Glutamatergic neuron (in vitro differentiated cells): Measurements from ENCODE around the gene SIK3. TPM values are rescaled to one million over a fixed set of nuclear protein-coding genes. Genes with fewer than 3 reads are reported as not detected.
A peak's percentile ranks its signal among the peaks of the same experiment; 100 is the strongest.

Experiments
- DNase-seq: peaks from one replicate; pipeline ENCODE4 v3.0.0; 2022
- H3K27ac Mint-ChIP-seq: one replicate; pipeline ENCODE4 v1.8.0; 2020; ENCODE audit warnings: mild to moderate bottlenecking, mixed read lengths, inconsistent platforms; ENCODE audit not compliant: unreplicated experiment
- H3K27me3 Mint-ChIP-seq: one replicate; pipeline ENCODE4 v1.8.0; 2020; ENCODE audit warnings: mild to moderate bottlenecking, moderate library complexity, mixed read lengths, inconsistent platforms; ENCODE audit not compliant: unreplicated experiment
- H3K36me3 Mint-ChIP-seq: one replicate; pipeline ENCODE4 v1.8.0; 2020; ENCODE audit warnings: mild to moderate bottlenecking, mixed read lengths, inconsistent platforms; ENCODE audit not compliant: unreplicated experiment
- H3K4me1 Mint-ChIP-seq: one replicate; pipeline ENCODE4 v1.8.0; 2020; ENCODE audit warnings: mild to moderate bottlenecking, low read depth, mixed read lengths, inconsistent platforms; ENCODE audit not compliant: unreplicated experiment
- H3K4me3 Mint-ChIP-seq: one replicate; pipeline ENCODE4 v1.8.0; 2020; ENCODE audit warnings: mild to moderate bottlenecking, mixed read lengths, inconsistent platforms; ENCODE audit not compliant: unreplicated experiment
- H3K9me3 Mint-ChIP-seq: one replicate; pipeline ENCODE4 v1.8.0; 2020; ENCODE audit warnings: mild to moderate bottlenecking, moderate library complexity, mixed read lengths, inconsistent platforms; ENCODE audit not compliant: unreplicated experiment
- total RNA-seq: library from RNA; stranded (reverse); fragmentation: NEBNext Ultra II Directional; extraction: Animal tissue kit (Norgen Biotek cat#: 25700); gene quantifications from one replicate; pipeline ENCODE4 v1.2.1, GENCODE V29; 2021; ENCODE audit not compliant: unreplicated experiment
- TF ChIP-seq, protein P1 (sequence below): fragments of 200-600 bp; sonication (generic); IDR thresholded peaks from one replicate; pipeline ENCODE4 v1.5.0; 2021; ENCODE audit not compliant: partially characterized antibody, unreplicated experiment

SIK3 gene
- total RNA-seq, 1 donor from 2014 or later: 22.2 TPM

DNA sequence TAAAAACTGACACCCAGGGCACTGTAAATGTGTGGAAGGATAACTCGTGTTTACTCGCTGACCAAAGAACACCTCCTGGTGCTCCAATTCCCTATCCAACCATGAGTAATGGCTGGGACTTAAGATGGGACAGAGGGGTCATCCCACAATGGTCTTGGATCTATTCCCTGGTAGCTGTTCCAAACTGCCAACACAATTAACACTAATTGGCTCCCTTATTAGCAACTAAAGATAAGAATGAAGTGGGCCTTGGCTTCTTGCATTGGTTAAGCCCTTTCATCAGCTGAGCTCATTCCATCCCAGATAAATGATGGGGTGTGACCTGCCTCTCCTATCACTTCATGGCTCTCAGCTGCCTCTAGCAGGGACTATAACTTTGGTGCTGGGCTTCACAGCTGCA lies 1.5 kb upstream of the SIK3 start:
- Mint-ChIP-seq H3K9me3 (peaks cover 3% of the 10 kb centered on the region), H3K27ac (no peak overlapping the region), H3K27me3 (peaks cover 7% of the 10 kb centered on the region), H3K36me3 (no peaks in the 10 kb centered on the region), H3K4me1 (peaks cover 26% of the 10 kb centered on the region), H3K4me3 (peak overlapping the region; percentile 90)
- no peak for DNase-seq
- TF ChIP-seq, protein P1, sequence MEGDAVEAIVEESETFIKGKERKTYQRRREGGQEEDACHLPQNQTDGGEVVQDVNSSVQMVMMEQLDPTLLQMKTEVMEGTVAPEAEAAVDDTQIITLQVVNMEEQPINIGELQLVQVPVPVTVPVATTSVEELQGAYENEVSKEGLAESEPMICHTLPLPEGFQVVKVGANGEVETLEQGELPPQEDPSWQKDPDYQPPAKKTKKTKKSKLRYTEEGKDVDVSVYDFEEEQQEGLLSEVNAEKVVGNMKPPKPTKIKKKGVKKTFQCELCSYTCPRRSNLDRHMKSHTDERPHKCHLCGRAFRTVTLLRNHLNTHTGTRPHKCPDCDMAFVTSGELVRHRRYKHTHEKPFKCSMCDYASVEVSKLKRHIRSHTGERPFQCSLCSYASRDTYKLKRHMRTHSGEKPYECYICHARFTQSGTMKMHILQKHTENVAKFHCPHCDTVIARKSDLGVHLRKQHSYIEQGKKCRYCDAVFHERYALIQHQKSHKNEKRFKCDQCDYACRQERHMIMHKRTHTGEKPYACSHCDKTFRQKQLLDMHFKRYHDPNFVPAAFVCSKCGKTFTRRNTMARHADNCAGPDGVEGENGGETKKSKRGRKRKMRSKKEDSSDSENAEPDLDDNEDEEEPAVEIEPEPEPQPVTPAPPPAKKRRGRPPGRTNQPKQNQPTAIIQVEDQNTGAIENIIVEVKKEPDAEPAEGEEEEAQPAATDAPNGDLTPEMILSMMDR: no peak

DNA sequence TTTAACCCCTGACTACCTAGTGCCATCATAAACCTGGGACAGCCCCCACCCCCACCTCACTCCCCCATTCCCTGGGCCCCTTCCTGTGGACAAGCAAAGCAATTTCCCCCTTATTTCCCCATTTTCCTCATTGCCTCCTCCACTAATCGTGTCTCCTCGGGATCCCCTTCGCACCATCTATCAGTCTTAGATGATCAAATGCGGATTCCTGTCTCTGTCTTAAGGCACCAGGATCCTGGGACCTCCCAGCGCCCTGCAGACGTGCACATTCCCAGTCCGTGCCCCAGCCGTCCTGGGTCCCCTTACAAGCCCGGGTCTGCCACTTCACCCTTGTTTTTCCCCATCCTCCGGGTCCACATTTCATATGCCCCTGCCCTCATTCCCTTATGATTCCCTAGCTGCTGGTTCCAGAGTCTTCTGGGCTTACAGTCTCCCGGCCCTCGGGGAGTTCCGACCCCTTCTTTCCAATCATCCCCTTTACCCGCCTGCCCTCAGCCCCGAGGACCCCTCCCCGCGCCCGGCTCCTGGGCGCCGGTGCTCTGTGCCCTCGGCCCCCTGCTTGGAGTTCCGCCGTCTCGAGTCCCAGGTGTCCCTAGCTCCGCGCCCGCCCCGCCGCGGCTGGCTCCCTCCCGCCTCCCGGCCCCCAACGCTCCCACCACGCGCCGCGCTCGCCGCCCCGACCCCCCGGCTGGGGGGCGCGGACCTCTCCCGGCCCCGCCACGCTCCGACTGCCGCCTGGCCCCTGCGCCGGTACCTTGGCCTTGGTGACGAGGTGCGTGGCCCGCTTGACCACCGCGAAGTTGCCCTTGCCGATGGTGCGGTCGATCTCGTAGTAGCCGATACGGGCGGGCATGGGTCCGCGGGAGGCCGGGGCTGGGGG lies 599 bp downstream of the SIK3 start:
- Mint-ChIP-seq H3K27me3 (peaks cover 7% of the 10 kb centered on the region), H3K4me1 (peaks cover 27% of the 10 kb centered on the region), H3K9me3 (peaks cover 3% of the 10 kb centered on the region), H3K36me3 (no peaks in the 10 kb centered on the region), H3K27ac (peak overlapping the region; percentile 40), H3K4me3 (peak overlapping the region; percentile 88)
- TF ChIP-seq, protein P1: no peak
- DNase-seq: no peak

DNA sequence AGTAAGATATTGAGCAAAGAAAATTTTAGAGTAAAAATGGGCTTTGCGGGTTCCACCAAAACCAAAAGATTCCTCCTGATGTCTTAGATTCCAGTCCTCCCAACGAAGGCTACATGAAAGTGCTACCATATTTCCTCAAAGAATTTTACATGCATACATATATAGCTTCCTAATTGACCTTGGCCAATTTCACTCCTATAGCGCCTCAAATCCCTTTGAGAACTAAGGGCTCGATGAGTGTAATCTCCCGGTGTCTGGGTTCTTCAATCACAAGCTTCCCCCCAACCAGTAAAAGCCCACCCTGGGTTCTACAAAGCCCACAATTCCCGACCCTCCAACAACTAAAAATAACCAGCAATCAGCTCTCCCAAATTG lies 1.2 kb downstream of the SIK3 start:
- peaks cover 7% of the 10 kb centered on the region for H3K27me3 Mint-ChIP-seq
- TF ChIP-seq, protein P1: no peak
- peaks cover 3% of the 10 kb centered on the region for H3K9me3 Mint-ChIP-seq
- peak overlapping the region; percentile 88 for H3K4me3 Mint-ChIP-seq
- peaks cover 27% of the 10 kb centered on the region for H3K4me1 Mint-ChIP-seq
- DNase-seq: no peak
- no peak overlapping the region for H3K27ac Mint-ChIP-seq
- H3K36me3 Mint-ChIP-seq: no peaks in the 10 kb centered on the region

DNA sequence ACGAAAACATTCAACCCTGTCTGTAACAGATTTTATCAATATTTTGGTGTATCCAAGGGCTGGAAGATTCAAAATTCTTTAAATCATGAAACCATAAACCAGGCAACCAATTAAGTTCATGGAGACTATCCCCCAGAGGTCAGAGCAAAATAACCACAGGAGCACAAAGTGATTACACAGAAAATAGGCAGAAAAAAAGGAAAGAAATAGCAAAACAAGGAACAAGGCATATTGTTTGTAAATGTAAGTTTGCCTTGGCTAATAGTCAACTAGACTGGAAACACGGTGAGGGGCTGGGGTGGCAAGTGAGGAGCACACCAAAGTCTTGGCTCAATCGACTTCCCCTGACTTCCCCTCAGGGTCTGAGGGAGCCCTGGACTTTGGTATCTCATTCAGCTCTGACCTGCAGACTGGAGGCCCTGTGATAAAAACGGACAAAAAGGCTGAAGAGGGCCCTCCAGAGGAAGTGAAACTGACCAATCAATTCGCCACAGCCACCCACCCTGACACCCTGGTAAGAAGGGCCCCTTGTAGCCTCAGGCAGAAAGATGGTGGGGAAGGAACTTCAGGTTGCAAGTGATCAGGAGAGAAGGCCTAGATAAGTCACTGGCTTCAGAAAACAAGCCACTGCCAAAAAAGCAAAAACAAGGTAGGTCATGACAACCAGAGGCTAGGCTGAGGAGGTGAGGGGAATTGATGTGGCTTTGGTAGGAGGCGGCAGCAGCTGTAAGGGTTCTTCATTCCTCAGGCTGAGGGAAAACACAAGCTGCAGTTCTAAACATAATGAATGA lies 1.8 kb downstream of the SIK3 start:
- Mint-ChIP-seq H3K4me3 (peak overlapping the region; percentile 88), H3K4me1 (peaks cover 27% of the 10 kb centered on the region), H3K27ac (peak overlapping the region; percentile 21), H3K9me3 (peaks cover 3% of the 10 kb centered on the region), H3K27me3 (peaks cover 7% of the 10 kb centered on the region), H3K36me3 (no peaks in the 10 kb centered on the region)
- TF ChIP-seq, protein P1: no peak
- DNase-seq: no peak
